ES-I3 (cell line): ENCODE results near the gene BHLHE40.

ENCODE experiments used
- H3K36me3 ChIP-seq: 2 replicates; pipeline ENCODE4 v1.6.1; 2013; ENCODE audit warnings: mild to moderate bottlenecking, low read length, control low read depth, moderate library complexity; ENCODE audit not compliant: insufficient read depth
- H3K4me1 ChIP-seq: 2 replicates; pipeline ENCODE4 v1.6.1; 2013; ENCODE audit warnings: mild to moderate bottlenecking, control low read depth, low read length; ENCODE audit not compliant: insufficient read depth
- H3K9ac ChIP-seq: 2 replicates; pipeline ENCODE4 v1.6.1; 2013; ENCODE audit warnings: low read depth, mild to moderate bottlenecking, low read length, moderate library complexity
- H3K9me3 ChIP-seq: 2 replicates; pipeline ENCODE4 v1.6.1; 2013; ENCODE audit warnings: mild to moderate bottlenecking, low read length, moderate library complexity; ENCODE audit not compliant: control insufficient read depth, insufficient read depth

BHLHE40 gene

DNA sequence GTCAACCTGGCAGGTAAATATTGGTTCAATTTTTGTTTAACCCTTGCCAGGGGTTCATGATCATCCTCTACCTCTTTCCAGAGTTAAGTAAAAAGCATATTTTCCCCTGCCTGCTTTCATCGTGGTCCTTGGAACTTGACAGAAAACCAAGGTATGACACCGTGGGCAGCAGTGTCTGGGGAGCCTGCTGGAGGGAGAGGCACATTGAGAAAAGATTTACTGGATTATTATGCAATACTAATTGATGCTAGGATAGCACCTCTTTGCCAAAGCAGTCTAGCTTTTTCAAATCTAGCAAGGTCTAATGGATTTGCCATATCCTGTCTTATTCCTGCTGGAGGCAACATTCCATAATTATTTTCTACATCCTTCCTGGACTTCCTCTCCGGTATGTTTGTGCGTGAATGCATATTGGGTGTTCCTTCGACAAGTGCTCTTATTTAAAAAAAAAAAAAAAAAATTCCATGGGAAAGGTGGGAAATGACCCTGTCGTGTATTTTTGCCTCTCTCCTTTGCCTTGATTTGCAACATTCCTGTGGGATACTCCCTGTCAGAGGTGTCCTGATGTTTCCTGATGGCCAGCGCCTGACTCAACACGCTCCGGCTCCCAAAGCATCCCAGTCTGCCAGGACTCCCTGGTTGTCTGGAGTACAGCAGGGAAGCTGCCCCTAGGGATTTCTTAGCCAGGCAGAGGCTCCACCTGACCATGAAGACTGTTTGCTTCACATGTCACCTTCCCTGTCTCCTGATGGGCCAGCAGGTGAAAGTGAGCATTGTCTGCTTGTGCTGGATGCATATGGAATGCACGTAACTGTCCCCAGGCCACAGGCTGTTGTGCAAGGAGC, 6.3 kb downstream of the BHLHE40 start:
- H3K4me1 ChIP-seq: peaks cover 39% of the 10 kb centered on the region
- H3K9me3 ChIP-seq: no peaks in the 10 kb centered on the region
- no peak overlapping the region for H3K9ac ChIP-seq
- H3K36me3 ChIP-seq: peaks cover 20% of the 10 kb centered on the region

DNA sequence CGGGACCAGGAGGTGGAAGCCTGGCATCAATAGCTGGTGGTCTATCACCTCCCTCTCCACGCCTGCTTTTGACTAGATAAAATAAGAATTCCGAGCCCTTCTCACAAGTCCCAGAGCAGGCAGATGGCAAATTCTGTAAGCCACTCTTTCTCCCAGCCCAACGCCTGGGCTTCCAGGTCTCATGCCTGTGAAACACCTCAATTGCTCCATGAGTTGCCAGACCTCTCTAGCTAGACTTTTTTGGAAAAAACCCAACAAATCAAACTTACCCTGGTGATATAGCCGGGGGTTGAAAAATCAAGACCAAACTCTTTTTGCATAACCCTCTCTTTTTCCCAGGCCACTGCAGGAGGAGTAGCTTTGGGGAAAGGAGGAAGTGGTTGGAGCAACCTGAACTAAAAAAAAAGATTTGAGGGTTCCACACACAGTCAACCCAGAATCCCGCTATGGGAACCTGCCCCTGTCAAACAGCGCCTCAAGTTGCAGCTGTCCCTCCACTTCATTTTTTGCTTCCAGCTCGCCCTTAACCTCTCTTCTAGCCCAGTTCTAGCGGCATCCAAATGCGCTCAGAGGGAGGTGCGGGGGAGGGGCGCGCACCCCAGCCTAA, 7.0 kb downstream of the BHLHE40 start:
- Histone ChIP-seq H3K36me3 (peaks cover 16% of the 10 kb centered on the region), H3K9me3 (no peaks in the 10 kb centered on the region), H3K9ac (peak overlapping the region; percentile 56; the same call in 1 of the 2 replicates), H3K4me1 (peaks cover 39% of the 10 kb centered on the region)

DNA sequence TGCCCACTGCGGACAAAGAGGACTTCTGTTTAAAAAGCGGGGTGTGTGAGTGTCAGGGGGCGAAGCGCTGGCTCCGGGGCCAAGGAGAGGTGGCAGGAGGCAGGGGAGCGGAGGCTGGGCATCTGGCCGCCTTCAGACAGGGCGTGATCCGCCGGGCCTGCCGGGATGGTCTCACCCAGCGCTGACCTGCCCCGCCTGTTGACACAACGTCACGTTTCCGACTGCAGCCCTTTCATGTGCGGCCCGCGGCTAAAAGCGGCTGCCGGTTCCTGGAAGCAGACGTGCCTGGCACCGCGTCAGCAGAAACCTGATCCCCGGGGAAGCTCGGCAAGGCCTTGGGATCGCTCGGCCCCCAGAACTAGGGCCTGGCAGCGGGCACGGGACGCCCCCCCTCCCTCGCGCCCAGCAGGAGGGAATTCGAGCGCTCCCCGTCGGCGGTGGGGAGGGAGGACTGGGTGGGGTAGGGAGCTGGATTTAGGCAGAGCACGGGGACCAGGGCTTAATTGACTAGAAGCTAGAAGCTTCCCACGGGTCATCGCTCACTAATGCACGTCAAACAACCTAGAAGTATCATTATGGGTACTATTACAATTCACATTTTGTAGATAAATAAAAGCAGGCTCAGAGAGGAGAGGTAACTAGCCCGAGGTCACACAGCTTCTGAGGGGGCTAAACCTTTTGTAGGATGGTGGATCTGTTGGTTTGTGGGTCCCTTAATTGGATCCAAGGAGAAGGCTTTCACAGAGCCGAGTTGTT, 7.7 kb downstream of the BHLHE40 start:
- Histone ChIP-seq H3K9ac (peak overlapping the region; percentile 56; the same call in 1 of the 2 replicates), H3K9me3 (no peaks in the 10 kb centered on the region), H3K36me3 (peaks cover 13% of the 10 kb centered on the region), H3K4me1 (peaks cover 34% of the 10 kb centered on the region)

GRCh38 chr3:4987538-4988296, 8.5 kb downstream of the BHLHE40 start:
- Histone ChIP-seq H3K9ac (peak overlapping the region; percentile 56; the same call in 1 of the 2 replicates), H3K4me1 (peaks cover 33% of the 10 kb centered on the region), H3K36me3 (peaks cover 9% of the 10 kb centered on the region), H3K9me3 (no peaks in the 10 kb centered on the region)

- Histone ChIP-seq H3K9me3 (no peaks in the 10 kb centered on the region), H3K4me1 (peaks cover 18% of the 10 kb centered on the region), H3K36me3 (no peaks in the 10 kb centered on the region), H3K9ac (no peak overlapping the region)
These were observed 10.0 kb downstream of the BHLHE40 start for GRCh38 chr3:4988983-4989834.

DNA sequence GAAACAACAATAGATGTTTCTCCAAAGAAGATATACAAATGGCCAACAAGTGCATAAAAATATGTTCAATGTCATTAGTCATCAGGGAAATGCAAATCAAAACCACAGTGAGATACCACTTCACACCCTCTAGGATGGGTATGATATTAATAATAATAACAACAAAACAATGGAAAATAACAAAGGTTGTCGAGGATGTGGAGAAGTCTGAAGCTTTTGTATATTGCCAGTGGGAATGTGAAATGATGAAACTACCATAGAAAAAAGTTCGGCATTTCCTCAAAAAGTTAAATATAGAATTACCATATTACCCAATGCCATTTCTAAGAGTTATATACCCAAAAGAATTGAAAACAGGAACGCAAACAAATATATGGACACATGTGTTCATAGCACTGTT, 10.8 kb downstream of the BHLHE40 start:
- Histone ChIP-seq H3K4me1 (peaks cover 20% of the 10 kb centered on the region), H3K36me3 (no peaks in the 10 kb centered on the region), H3K9ac (no peak overlapping the region), H3K9me3 (no peaks in the 10 kb centered on the region)

DNA sequence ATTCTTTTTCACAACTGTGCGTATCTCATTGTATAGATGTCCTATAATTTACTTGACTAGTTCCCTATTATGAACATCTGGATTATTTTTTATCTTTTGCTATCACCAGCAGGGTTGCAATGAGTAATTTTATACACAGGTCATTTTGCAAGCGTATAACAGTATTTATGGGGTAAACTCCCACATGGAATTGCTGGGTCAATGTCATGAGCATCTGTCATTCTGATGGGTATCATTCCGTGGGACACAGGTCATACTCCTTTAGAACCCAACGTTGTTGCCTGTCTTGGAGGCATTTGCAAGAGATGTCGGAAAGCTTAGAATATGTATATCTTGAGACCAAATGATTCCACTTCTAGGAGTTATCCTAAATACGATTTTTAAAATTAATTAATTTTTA, 12.9 kb downstream of the BHLHE40 start:
- H3K9me3 ChIP-seq: no peaks in the 10 kb centered on the region
- H3K4me1 ChIP-seq: peaks cover 25% of the 10 kb centered on the region
- H3K36me3 ChIP-seq: no peaks in the 10 kb centered on the region
- H3K9ac ChIP-seq: no peak overlapping the region

GRCh38 chr3:4993276-4994143, 14.3 kb downstream of the BHLHE40 start:
- H3K4me1 ChIP-seq: peaks cover 26% of the 10 kb centered on the region
- no peaks in the 10 kb centered on the region for H3K36me3 ChIP-seq
- no peaks in the 10 kb centered on the region for H3K9me3 ChIP-seq
- no peak overlapping the region for H3K9ac ChIP-seq

DNA sequence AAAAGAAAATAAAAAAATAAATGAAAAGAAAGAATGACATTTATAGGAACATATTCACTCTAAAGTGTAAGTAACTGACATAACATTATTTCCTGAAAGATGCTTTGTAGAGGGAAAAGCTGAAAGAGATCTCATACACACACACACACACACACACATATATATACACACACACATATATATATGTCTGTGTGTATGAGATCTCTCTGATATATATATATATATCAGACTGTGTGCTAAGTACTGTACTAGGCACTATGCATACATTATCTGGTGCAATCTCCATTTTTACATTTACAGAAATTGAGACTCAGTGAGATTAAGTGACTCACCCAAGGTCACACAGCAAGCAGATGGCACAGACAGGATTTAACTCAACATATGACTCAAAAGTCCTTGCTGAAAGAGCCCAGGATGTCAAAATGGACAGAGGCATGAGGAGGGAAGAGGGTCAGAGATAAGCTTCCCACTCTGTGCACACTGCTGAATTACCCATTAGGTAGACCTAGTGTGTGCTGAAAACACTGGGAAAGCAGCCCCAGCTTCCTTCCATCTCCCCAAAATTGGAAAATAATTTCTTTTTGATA, 15.0 kb downstream of the BHLHE40 start:
- H3K36me3 ChIP-seq: no peaks in the 10 kb centered on the region
- no peaks in the 10 kb centered on the region for H3K9me3 ChIP-seq
- H3K9ac ChIP-seq: no peak overlapping the region
- H3K4me1 ChIP-seq: peaks cover 26% of the 10 kb centered on the region

- no peak overlapping the region for H3K9ac ChIP-seq
- H3K4me1 ChIP-seq: peaks cover 31% of the 10 kb centered on the region
These were observed 15.7 kb downstream of the BHLHE40 start for GRCh38 chr3:4994823-4995499.

GRCh38 chr3:4995500-4996053, 16.3 kb downstream of the BHLHE40 start:
- Histone ChIP-seq H3K36me3 (no peaks in the 10 kb centered on the region), H3K4me1 (peaks cover 33% of the 10 kb centered on the region), H3K9ac (no peak overlapping the region), H3K9me3 (no peaks in the 10 kb centered on the region)

More at GRCh38 chr3:4994823-4995499, 15.7 kb downstream of the BHLHE40 start:
- H3K9me3 ChIP-seq: no peaks in the 10 kb centered on the region
- H3K36me3 ChIP-seq: no peaks in the 10 kb centered on the region
